GM12873 (cell line): ENCODE data around the gene NFIC.
A peak's percentile ranks its signal among the peaks of the same experiment; 100 is the strongest.

Experiments used
- CTCF ChIP-seq: IDR thresholded peaks from 2 replicates; pipeline ENCODE4 v1.5.1; 2012; ENCODE audit warnings: low read depth, mild to moderate bottlenecking, moderate library complexity, low read length, control low read depth; ENCODE audit not compliant: insufficient read depth; ENCODE audit errors: missing control alignments

The NFIC gene

GRCh38 chr19:3471954-3472655, 105.7 kb downstream of the NFIC start:
- peak; percentile 86 for TF ChIP-seq CTCF

- no peak for TF ChIP-seq CTCF
These were observed 107.6 kb downstream of the NFIC start for GRCh38 chr19:3474010-3474409.

GRCh38 chr19:3474614-3475013, 108.2 kb downstream of the NFIC start:
- no peak for TF ChIP-seq CTCF

GRCh38 chr19:3475449-3475848, 109.1 kb downstream of the NFIC start:
- TF ChIP-seq CTCF, result no peak

GRCh38 chr19:3476830-3477229, 110.4 kb downstream of the NFIC start:
- no peak for TF ChIP-seq CTCF

GRCh38 chr19:3477506-3477905, 111.1 kb downstream of the NFIC start:
- TF ChIP-seq CTCF, result no peak

- no peak for TF ChIP-seq CTCF
These were observed 111.6 kb downstream of the NFIC start for GRCh38 chr19:3477951-3478350.
